A204.1 (cell line): ENCODE measurements around the gene ARHGAP42.

ENCODE experiments used
- FAIRE-seq: peaks from 2 replicates; lab custom pipeline; 2012; peaks lifted over from hg19 to GRCh38; lab: Jason Lieb, UNC

The ARHGAP42 gene

GRCh38 chr11:100923555-100923954 is 236.5 kb downstream of the ARHGAP42 start:
- no peak for FAIRE-seq

- FAIRE-seq = no peak
These were observed 238.8 kb downstream of the ARHGAP42 start for GRCh38 chr11:100925935-100926334.

- no peak for FAIRE-seq
These were observed 240.5 kb downstream of the ARHGAP42 start for GRCh38 chr11:100927579-100927978.

GRCh38 chr11:100928426-100928825 is 241.3 kb downstream of the ARHGAP42 start:
- no peak for FAIRE-seq

- no peak for FAIRE-seq
These were observed 242.3 kb downstream of the ARHGAP42 start for GRCh38 chr11:100929377-100929776.

- FAIRE-seq = peak; percentile 97
These were observed 243.2 kb downstream of the ARHGAP42 start for GRCh38 chr11:100930185-100930778.

- peak; percentile 94 for FAIRE-seq
These were observed 245.5 kb downstream of the ARHGAP42 start for GRCh38 chr11:100932474-100933100.

GRCh38 chr11:100936781-100937180 is 249.7 kb downstream of the ARHGAP42 start:
- no peak for FAIRE-seq

- FAIRE-seq = no peak
These were observed 252.5 kb downstream of the ARHGAP42 start for GRCh38 chr11:100939571-100939970.

- FAIRE-seq = no peak
These were observed 253.0 kb downstream of the ARHGAP42 start for GRCh38 chr11:100940111-100940510.

- FAIRE-seq = no peak
These were observed 253.9 kb downstream of the ARHGAP42 start for GRCh38 chr11:100941033-100941432.

- no peak for FAIRE-seq
These were observed 254.9 kb downstream of the ARHGAP42 start for GRCh38 chr11:100942016-100942415.

GRCh38 chr11:100948936-100949335 is 261.8 kb downstream of the ARHGAP42 start:
- no peak for FAIRE-seq

- FAIRE-seq = no peak
These were observed 262.4 kb downstream of the ARHGAP42 start for GRCh38 chr11:100949443-100949842.

- no peak for FAIRE-seq
These were observed 268.2 kb downstream of the ARHGAP42 start for GRCh38 chr11:100955318-100955717.

GRCh38 chr11:100956351-100956750 is 269.3 kb downstream of the ARHGAP42 start:
- no peak for FAIRE-seq

- FAIRE-seq = no peak
These were observed 270.4 kb downstream of the ARHGAP42 start for GRCh38 chr11:100957499-100957898.

- no peak for FAIRE-seq
These were observed 274.5 kb downstream of the ARHGAP42 start for GRCh38 chr11:100961633-100962032.

- no peak for FAIRE-seq
These were observed 276.3 kb downstream of the ARHGAP42 start for GRCh38 chr11:100963375-100963774.

GRCh38 chr11:100964435-100964834 is 277.3 kb downstream of the ARHGAP42 start:
- FAIRE-seq = no peak

GRCh38 chr11:100965346-100965745 is 278.3 kb downstream of the ARHGAP42 start:
- no peak for FAIRE-seq

GRCh38 chr11:100966366-100966765 is 279.3 kb downstream of the ARHGAP42 start:
- no peak for FAIRE-seq

- no peak for FAIRE-seq
These were observed 281.9 kb downstream of the ARHGAP42 start for GRCh38 chr11:100969008-100969407.
